Lower leg skin (tissue), 4 donors: ENCODE measurements around the gene PEX1. TPM values are rescaled to one million over a fixed set of nuclear protein-coding genes. Genes with fewer than 3 reads are reported as not detected.
A peak's percentile ranks its signal among the peaks of the same experiment; 100 is the strongest.

Experiments used
- DNase-seq, 2 donors: peaks; one replicate each; pipeline ENCODE4 v3.0.0-alpha.2; 2019; ENCODE audit warnings: low spot score in 2 of 2
- H3K4me3 ChIP-seq: fragments of 200-600 bp; sonication (generic); 2 replicates; pipeline ENCODE4 v1.5.1; 2017; ENCODE audit warnings: mild to moderate bottlenecking, low read depth; ENCODE audit not compliant: poor library complexity, severe bottlenecking
- CTCF ChIP-seq, 3 donors: fragments of 450-650 bp; IDR thresholded peaks; one replicate each; pipeline ENCODE4 v1.5.1; 2016; ENCODE audit warnings: antibody characterized with exemption in 3 of 3, mild to moderate bottlenecking in 3 of 3, moderate library complexity in 2 of 3
- POLR2A ChIP-seq, 2 donors: fragments of 450-650 bp; IDR thresholded peaks; one replicate each; pipeline ENCODE4 v1.6.1; 2016 to 2017; ENCODE audit warnings: antibody characterized with exemption in 2 of 2, mild to moderate bottlenecking in 1 of 2, moderate library complexity in 1 of 2
- WGBS, 2 donors: methylation state at CpG; one replicate each; pipeline ENCODE4 v1.1.5; 2018; 5-methylcytosine and 5-hydroxymethylcytosine counted together
- intact Hi-C: fragments of 100-400 bp; cut with DNase I; formaldehyde crosslinking; loops from one replicate; pipeline ENCODE4 v1.15.0; 2023; ENCODE audit warnings: low total_unique reads
- total RNA-seq, 4 donors: library from RNA; depleted of rRNA; stranded (reverse); fragments of >200 nt; gene quantifications; one replicate each; pipeline ENCODE4 v1.1.0, GENCODE V29; 2016

The PEX1 gene
- total RNA-seq: 10 to 100 TPM; 16.2 to 21.5 (median 19.7) TPM

GRCh38 chr7:92528188-92528957 is at the start of gene PEX1, which contains the start of gene RBM48:
Gene PEX1, minus strand, starts transcription at chr7:92528520. Its CDS starts 85 bp downstream, at chr7:92528435.
Gene RBM48, plus strand, starts transcription at chr7:92528795. Its CDS starts 19 bp downstream, at chr7:92528814.
- peak within 1 kb of the TSS; percentile 90 for H3K4me3 ChIP-seq
- intact Hi-C loops: no loop called here
- TF ChIP-seq CTCF (IDR thresholded peaks at IDR 0.05): no peak
- TF ChIP-seq POLR2A (IDR thresholded peaks at IDR 0.05): no peak
- peak; percentile 96 to 99 for DNase-seq
- 0% methylated on average over 33 to 64 of the region's 79 CpGs for WGBS, 2 donors

- TF ChIP-seq POLR2A (IDR thresholded peaks at IDR 0.05): no peak
- no peak for TF ChIP-seq CTCF (IDR thresholded peaks at IDR 0.05)
- H3K4me3 ChIP-seq: no peak overlapping the region
- WGBS, 2 donors: 75 to 92% methylated on average over 3 of the region's 3 CpGs
- no peak for DNase-seq
- intact Hi-C loops: no loop called here
These were observed 48.0 kb upstream of the PEX1 start for GRCh38 chr7:92576296-92576695.

- no peak overlapping the region for H3K4me3 ChIP-seq
- 91 to 92% methylated on average over 4 of the region's 4 CpGs for WGBS, 2 donors
- intact Hi-C loops: no loop called here
- TF ChIP-seq POLR2A (IDR thresholded peaks at IDR 0.05) (no peak), CTCF (IDR thresholded peaks at IDR 0.05) (no peak)
- no peak for DNase-seq
These were observed 40.8 kb upstream of the PEX1 start for GRCh38 chr7:92569137-92569536.

DNA sequence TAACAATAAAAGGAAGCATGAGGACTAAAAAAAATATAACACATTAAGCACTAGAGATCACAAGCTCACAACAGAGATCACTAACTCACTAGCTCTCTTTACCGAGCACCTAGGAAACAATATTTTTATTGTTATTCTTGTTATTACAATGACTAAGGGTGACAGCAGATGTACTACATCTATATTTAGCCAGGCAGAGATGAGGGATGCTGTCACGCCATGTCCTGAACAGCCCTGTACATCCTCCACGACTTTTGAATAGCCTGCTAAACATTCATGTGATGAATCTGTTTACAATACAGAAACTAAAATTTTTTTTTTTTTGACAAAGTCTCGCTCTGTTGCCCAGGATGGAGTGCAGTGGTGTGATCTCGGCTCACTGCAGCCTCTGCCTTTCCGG is 39.1 kb upstream of the PEX1 start:
- intact Hi-C loops: no loop called here
- WGBS, 2 donors: 90 to 91% methylated on average over 6 of the region's 6 CpGs

GRCh38 chr7:92563345-92563744 is 35.0 kb upstream of the PEX1 start:
- H3K4me3 ChIP-seq: no peak overlapping the region
- DNase-seq: no peak
- TF ChIP-seq CTCF (IDR thresholded peaks at IDR 0.05) (no peak), POLR2A (IDR thresholded peaks at IDR 0.05) (no peak)
- intact Hi-C loops: no loop called here
- 84 to 91% methylated on average over 2 of the region's 2 CpGs for WGBS, 2 donors

More for the DNA sequence above, 39.1 kb upstream of the PEX1 start:
- TF ChIP-seq CTCF (IDR thresholded peaks at IDR 0.05) (no peak), POLR2A (IDR thresholded peaks at IDR 0.05) (no peak)
- no peak overlapping the region for H3K4me3 ChIP-seq
- DNase-seq: no peak
